Mesothelial cell of epicardium (in vitro differentiated cells): ENCODE results near the gene FNIP2. TPM values are rescaled to one million over a fixed set of nuclear protein-coding genes. Genes with fewer than 3 reads are reported as not detected.
"Not testable (repeated sequence)": the region's sequence is repeated elsewhere in the genome, so short reads cannot be mapped to it uniquely, and the experiment has no call there.

ENCODE experiments used
- DNase-seq, 2 experiments: peaks; one replicate each; pipeline ENCODE4 v3.0.0; 2021; ENCODE audit warnings: low spot score in 2 of 2; ENCODE audit not compliant: unreplicated experiment in 2 of 2
- H3K27ac Mint-ChIP-seq: 2 replicates; pipeline ENCODE4 v1.8.0; 2021; ENCODE audit warnings: mixed read lengths
- H3K27me3 Mint-ChIP-seq: 2 replicates; pipeline ENCODE4 v1.8.0; 2021; ENCODE audit warnings: low read depth, mixed read lengths
- H3K36me3 Mint-ChIP-seq: 2 replicates; pipeline ENCODE4 v1.8.0; 2021; ENCODE audit warnings: mixed read lengths
- H3K4me1 Mint-ChIP-seq: 2 replicates; pipeline ENCODE4 v1.8.0; 2021; ENCODE audit warnings: mixed read lengths
- H3K4me3 Mint-ChIP-seq: 2 replicates; pipeline ENCODE4 v1.8.0; 2021; ENCODE audit warnings: mild to moderate bottlenecking, moderate library complexity, mixed read lengths
- H3K9me3 Mint-ChIP-seq: 2 replicates; pipeline ENCODE4 v1.8.0; 2021; ENCODE audit warnings: mixed read lengths
- CTCF ChIP-seq: fragments of 200-600 bp; sonication (generic); IDR thresholded peaks from one replicate; pipeline ENCODE4 v1.5.0; 2021; ENCODE audit warnings: antibody characterized with exemption; ENCODE audit not compliant: unreplicated experiment
- total RNA-seq: library from RNA; stranded (reverse); gene quantifications from 3 replicates; pipeline ENCODE4 v1.2.1, GENCODE V29; 2021

FNIP2 gene
- total RNA-seq, 1 donor from 2014 or later: 32.1 TPM

GRCh38 chr4:158741326-158742021 lies 27.4 kb upstream of the FNIP2 start:
- Mint-ChIP-seq H3K27me3 (no peaks in the 10 kb centered on the region), H3K36me3 (no peaks in the 10 kb centered on the region), H3K4me3 (no peak overlapping the region), H3K9me3 (no peaks in the 10 kb centered on the region), H3K4me1 (peaks cover 3% of the 10 kb centered on the region), H3K27ac (no peak overlapping the region)
- DNase-seq: no peak
- TF ChIP-seq CTCF: no peak

- H3K9me3 Mint-ChIP-seq, H3K4me3 Mint-ChIP-seq, H3K36me3 Mint-ChIP-seq, H3K27ac Mint-ChIP-seq, DNase-seq, H3K4me1 Mint-ChIP-seq, H3K27me3 Mint-ChIP-seq: not testable (repeated sequence)
Observed at GRCh38 chr4:158746537-158746936, 22.3 kb upstream of the FNIP2 start.

- Mint-ChIP-seq H3K4me3 (no peak overlapping the region), H3K4me1 (no peaks in the 10 kb centered on the region), H3K36me3 (no peaks in the 10 kb centered on the region), H3K27ac (no peak overlapping the region), H3K27me3 (no peaks in the 10 kb centered on the region), H3K9me3 (no peaks in the 10 kb centered on the region)
- no peak for DNase-seq
- no peak for TF ChIP-seq CTCF
Observed at GRCh38 chr4:158750379-158750778, 18.4 kb upstream of the FNIP2 start.

- no peaks in the 10 kb centered on the region for H3K4me1 Mint-ChIP-seq
- DNase-seq: no peak
- no peak for TF ChIP-seq CTCF
- H3K9me3 Mint-ChIP-seq: peaks cover 23% of the 10 kb centered on the region
- no peak overlapping the region for H3K27ac Mint-ChIP-seq
- no peaks in the 10 kb centered on the region for H3K27me3 Mint-ChIP-seq
- no peaks in the 10 kb centered on the region for H3K36me3 Mint-ChIP-seq
- H3K4me3 Mint-ChIP-seq: no peak overlapping the region
Observed at GRCh38 chr4:158754385-158755180, 14.2 kb upstream of the FNIP2 start.

GRCh38 chr4:158755819-158756218 lies 13.0 kb upstream of the FNIP2 start:
- H3K36me3 Mint-ChIP-seq, H3K27ac Mint-ChIP-seq, H3K4me1 Mint-ChIP-seq, H3K4me3 Mint-ChIP-seq, H3K27me3 Mint-ChIP-seq, DNase-seq: not testable (repeated sequence)
- H3K9me3 Mint-ChIP-seq: peaks cover 23% of the 10 kb centered on the region

- Mint-ChIP-seq H3K27ac (no peak overlapping the region), H3K9me3 (peaks cover 23% of the 10 kb centered on the region), H3K36me3 (no peaks in the 10 kb centered on the region), H3K27me3 (no peaks in the 10 kb centered on the region), H3K4me1 (no peaks in the 10 kb centered on the region), H3K4me3 (no peak overlapping the region)
- DNase-seq: no peak
- no peak for TF ChIP-seq CTCF
Observed at GRCh38 chr4:158756588-158756987, 12.2 kb upstream of the FNIP2 start.
